Stimulated activated CD4-positive, alpha-beta T cell treated with anti-CD3 and anti-CD28 coated beads, TNF-alpha, amount 100 ng/mL, for 48 hours (primary cell): ENCODE results near the gene FA2H.
"Not testable (repeated sequence)": the region's sequence is repeated elsewhere in the genome, so short reads cannot be mapped to it uniquely, and the experiment has no call there.

ENCODE experiments used
- DNase-seq, 3 donors: peaks; one replicate each; pipeline ENCODE4 v3.0.0-alpha.2; 2020; ENCODE audit warnings: low read depth in 3 of 3

Gene FA2H, protein sequence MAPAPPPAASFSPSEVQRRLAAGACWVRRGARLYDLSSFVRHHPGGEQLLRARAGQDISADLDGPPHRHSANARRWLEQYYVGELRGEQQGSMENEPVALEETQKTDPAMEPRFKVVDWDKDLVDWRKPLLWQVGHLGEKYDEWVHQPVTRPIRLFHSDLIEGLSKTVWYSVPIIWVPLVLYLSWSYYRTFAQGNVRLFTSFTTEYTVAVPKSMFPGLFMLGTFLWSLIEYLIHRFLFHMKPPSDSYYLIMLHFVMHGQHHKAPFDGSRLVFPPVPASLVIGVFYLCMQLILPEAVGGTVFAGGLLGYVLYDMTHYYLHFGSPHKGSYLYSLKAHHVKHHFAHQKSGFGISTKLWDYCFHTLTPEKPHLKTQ

DNA sequence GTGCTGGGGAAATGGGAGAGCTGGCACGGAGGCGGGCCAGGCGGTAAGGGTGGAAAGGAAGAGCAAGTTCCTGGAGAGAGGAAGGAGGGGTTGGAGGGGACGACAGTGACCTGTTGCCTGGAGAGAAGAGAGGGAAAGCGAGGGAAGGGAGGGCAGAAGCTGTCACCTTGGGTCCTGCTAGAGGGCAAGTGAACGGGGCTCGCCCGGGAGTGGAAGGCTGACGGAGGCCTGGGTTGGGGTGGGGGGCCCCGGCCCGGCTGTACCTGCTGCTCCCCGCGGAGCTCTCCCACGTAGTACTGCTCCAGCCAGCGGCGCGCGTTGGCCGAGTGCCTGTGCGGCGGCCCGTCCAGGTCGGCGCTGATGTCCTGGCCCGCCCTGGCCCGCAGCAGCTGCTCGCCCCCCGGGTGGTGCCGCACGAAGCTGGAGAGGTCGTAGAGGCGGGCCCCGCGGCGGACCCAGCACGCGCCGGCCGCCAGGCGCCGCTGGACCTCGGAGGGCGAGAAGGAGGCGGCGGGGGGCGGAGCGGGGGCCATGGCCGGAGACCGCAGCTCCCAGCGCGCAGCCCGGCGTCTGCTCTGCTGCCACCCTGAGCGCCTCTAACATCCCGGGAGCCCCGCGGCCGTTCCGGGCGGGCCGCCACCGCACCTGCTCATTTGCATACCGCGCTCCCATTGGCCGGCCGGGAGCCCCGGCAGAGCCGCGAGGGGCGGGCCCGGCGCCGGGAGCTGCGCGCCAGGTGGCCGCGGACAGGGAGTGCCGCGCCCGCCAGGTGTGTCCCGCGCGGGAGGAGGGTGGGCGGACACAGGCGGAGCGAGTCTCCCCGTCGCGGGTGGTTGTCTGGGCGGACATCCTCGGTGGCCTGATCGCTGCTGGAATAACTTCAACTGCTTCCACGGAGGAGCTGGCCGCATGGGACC is at the start of gene FA2H:
Gene FA2H (minus strand): TSS at position 598 of the 917 bp plus-strand sequence. CDS start 65 bp downstream, at position 533.
- peak; percentile 41 to 65 (median 47) for DNase-seq

GRCh38 chr16:74817851-74818250 is 43.2 kb upstream of the FA2H start:
- no peak for DNase-seq

DNA sequence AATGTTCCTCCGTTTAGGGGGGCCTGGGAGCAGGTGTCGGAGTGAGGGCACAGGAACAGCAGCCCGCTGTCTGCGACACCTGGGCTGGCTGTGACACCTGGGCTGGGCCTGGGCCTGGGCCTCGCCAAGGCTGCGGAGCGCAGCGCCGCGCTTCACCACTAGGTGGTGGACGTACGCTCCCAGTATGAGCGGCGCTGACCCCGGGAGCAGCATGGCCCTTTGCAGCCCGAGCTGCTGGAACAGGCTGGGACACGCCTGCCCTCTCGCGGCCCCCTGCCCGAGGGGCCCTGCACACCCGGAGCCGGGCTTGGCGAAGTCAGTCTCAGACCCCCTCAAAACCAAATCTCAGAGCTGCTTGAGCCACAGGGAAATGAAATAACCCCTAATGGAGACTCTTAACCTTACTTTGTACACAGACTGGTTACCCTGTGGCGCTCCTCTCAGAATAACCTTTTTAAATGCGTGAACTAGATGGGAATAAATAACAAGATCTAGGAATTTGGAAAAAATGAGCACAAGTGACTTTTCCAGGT is 38.6 kb upstream of the FA2H start:
- DNase-seq = peak; percentile 51 to 68 (median 53)

DNA sequence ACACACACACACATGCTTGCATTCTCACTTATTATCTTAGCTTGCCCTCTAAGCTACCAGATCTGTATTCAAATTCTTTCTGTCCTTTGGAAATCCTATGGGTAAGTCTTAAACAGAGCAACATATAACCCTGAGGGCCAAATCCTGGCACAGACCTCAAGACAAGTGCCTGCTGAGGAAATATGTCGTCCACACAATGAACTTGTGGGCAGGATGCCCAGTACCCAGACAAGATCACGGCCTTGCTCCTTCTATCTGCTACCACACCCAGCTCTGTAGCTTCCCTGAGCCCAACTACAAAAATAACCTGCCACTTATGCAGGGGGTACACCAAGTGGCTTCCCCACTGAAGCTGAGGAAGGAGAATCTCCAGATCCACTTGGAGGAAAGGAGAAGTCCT is 37.3 kb upstream of the FA2H start:
- no peak for DNase-seq

DNA sequence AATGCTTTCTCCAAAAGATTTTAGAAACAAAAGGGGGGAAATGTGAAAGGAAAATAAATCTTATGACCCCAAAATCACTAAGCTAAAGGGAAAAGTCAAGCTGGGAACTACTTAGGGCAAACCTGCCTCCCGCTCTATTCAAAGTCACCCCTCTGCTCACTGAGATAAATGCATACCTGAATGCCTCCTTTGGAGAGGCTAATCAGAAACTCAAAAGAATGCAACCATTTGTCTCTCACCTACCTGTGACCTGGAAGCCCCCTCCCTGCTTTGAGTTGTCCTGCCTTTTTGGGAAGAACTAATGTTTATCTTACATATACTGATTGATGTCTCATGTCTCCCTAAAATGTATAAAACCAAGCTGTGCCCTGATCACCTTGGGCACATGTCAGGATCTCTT is 36.6 kb upstream of the FA2H start:
- not testable (repeated sequence) for DNase-seq

- DNase-seq = no peak
Observed at GRCh38 chr16:74807052-74807646, 32.5 kb upstream of the FA2H start.

DNA sequence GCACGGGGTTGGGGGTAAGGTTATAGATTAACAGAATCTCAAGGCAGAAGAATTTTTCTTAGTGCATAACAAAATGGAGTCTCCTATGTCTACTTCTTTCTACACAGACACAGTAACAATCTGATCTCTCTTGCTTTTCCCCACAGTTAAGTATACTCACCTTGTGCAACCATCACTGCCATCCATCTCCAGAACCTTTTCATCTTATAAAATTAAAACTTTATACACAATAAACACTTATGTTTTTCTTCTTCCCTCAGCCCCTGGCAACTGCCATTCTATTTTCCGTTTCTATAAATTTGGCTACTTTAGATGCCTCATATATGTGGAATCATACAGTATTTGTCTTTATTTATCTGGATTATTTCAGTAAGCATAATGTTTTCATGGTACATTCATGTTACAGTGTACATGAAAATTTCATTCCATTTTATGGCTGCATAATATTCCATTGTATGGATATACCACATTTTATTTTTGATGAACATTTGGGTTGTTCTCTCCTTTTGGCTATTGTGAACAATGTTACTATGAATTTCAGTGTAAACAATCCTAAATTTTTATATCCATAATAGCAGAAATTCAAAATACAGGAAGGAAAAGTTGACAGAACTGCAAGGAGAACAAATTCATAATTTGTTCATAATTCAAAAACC is 25.7 kb upstream of the FA2H start:
- DNase-seq = no peak

DNA sequence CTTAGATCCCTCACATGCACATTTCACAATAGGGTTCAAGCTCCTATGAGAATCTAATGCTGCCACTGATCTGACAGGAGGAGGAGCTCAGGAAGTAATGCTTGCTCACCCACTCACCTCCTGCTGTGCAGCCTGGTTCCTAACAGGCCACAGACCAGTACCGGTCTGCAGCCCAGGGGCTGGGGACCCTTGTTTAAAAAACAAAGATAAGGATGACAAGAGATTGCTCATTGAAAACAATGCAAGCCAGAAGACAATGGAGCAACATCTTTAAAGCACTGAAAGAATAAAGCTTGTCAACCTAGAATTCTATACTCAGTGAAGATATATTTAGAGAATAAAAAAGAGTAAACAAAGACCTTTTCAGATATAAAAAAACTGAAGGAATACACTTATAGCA is 22.8 kb upstream of the FA2H start:
- DNase-seq = no peak

- no peak for DNase-seq
Observed at GRCh38 chr16:74795104-74795503, 20.5 kb upstream of the FA2H start.

DNA sequence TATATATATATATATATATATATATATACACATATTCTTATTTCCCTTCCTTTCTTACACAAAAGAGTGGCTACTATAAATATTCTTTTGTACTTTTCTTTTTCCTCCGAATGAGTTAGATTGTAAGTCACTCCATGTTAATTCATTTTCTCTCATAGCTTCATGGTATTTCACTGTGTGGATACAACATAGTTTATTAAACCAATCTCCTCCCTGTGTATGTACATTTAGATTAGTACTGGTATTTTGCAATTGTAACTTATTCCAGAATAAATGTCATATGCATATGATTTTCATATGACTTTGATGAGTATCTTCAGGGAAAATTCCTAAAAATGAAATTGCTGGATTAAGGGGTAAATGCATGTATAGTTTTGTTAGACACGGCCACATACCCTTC is 20.0 kb upstream of the FA2H start:
- no peak for DNase-seq

DNA sequence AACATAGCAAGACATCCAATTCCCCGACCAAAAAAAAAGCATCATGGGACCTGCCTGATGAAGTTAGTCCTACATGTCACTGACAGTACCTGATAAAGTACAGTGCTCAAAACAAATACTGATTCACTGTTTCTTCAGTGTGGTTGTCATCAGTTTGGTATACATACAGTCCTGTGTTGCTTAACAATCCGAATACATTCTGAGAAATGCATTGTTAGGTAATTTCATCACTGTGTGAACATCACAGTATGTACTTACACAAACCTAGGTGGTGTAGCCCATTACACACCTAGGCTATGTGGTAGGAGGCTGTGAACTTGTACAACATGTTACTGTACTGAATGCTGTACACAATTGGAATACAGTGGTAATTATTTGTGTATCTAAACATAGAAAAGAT is 19.0 kb upstream of the FA2H start:
- no peak for DNase-seq

GRCh38 chr16:74792225-74792624 is 17.6 kb upstream of the FA2H start:
- DNase-seq = no peak

DNA sequence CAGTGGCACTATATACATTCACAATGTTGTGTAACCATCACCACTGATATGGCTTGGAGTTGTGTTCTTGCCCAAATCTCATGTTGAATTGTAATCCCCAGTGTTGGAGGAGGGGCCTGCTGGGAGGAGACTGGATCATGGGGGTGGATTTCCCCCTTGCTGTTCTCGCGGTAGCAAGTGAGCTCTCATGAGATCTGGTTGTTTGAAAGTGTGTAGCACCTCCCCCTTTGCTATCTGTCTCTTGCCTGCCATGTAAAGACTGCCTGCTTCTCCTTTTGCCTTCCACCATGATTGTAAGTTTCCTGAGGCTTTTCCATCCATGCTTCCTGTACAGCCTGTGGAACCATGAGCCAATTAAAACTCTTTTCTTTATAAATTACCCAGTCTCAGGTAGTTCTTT is 17.1 kb upstream of the FA2H start:
- not testable (repeated sequence) for DNase-seq

DNA sequence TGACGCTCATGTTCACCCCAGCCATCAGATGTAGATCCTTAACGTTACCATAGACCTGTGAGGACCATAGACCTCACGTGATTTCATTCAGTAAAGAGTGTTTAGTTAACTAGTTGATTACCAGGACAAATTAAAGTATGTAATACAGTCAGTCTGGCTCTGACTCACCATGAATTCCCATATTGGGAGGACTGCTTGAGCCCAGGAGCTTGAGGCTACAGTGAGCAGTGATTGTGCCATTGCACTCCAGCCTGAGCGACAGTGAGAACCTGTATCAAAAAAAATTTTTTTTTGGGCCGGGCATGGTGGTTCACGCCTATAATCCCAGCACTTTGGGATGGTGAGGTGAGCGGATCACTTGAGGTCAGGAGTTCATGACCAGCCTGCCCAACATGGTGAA is 13.5 kb upstream of the FA2H start:
- no peak for DNase-seq

- DNase-seq = no peak
Observed at GRCh38 chr16:74785031-74785430, 10.4 kb upstream of the FA2H start.

GRCh38 chr16:74778646-74779045 is 4.0 kb upstream of the FA2H start:
- no peak for DNase-seq

DNA sequence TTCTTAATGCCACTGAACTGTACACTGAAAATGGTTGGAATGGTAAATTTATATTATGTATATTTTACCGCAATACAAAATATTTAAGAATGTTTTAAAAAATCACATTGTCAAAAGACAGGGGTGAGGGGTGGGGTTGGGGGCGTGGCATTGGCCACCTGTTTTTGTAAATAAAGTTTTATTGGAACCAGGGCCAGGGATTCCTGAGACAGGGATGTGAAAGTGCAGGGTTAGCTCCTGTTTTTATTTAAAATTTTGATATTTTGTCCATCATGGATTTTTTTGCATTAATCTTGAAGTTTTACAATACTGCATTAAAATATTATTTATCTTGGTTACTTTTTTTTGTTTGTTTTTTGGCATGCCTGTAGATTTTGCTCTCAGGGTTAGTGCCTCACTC is 2.3 kb upstream of the FA2H start:
- no peak for DNase-seq

GRCh38 chr16:74775255-74775654 is 635 bp upstream of the FA2H start:
- no peak for DNase-seq

DNA sequence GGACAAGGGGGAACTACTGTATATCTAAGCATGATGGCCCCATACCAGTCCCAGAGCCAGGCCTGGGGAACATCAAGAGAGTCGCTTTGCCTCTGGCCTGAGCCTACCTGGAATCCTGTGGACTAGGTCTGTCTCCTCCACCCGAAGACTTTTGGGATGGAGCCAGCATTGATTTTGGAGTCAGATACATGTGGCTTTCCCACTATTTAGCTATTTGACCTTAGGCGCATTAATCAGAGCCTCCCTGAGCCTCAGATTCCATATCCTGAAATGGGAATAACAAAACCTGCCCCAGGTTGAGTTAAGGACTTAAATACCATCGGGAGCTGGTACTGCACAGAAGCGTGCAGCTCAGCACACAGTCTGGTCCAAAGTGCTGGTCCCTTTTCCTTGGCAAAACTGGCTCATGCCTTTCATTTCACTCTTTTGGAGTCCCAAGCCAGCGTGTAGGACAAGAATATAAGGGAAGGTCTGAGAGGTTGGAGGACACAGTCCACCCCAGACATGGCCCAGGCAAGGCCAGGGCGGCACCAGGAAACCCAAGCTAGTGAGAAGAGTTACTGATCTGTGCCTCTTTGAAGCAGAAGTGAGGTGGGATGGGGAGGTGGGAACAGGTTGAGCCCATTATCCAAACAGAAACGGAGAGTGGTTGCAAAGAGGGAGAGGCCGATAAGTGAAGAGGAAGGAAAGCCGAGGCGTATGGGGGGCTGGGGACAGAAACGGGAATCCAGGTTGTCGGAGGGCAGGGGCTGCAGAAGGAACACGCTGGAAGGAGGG is 986 bp downstream of the FA2H start:
- DNase-seq = no peak

GRCh38 chr16:74771656-74772315 is 2.8 kb downstream of the FA2H start:
- DNase-seq = no peak
